Nephron (organoid): ENCODE measurements around the gene C1GALT1.

ENCODE experiments used
- H3K27ac Mint-ChIP-seq, 3 experiments: 2 replicates each; pipeline ENCODE4 v1.8.0; 2020; ENCODE audit warnings: mixed read lengths in 3 of 3, mild to moderate bottlenecking in 2 of 3, moderate library complexity in 1 of 3
- H3K27me3 Mint-ChIP-seq: 2 replicates; pipeline ENCODE4 v1.8.0; 2021; ENCODE audit warnings: low read depth, mild to moderate bottlenecking, moderate library complexity, mixed read lengths
- H3K36me3 Mint-ChIP-seq: 2 replicates; pipeline ENCODE4 v1.8.0; 2020; ENCODE audit warnings: low read depth, mixed read lengths
- H3K4me1 Mint-ChIP-seq: 2 replicates; pipeline ENCODE4 v1.8.0; 2020; ENCODE audit warnings: mixed read lengths
- H3K4me3 Mint-ChIP-seq, 3 experiments: 2 replicates each; pipeline ENCODE4 v1.8.0; 2020; ENCODE audit warnings: mild to moderate bottlenecking in 3 of 3, mixed read lengths in 3 of 3, moderate library complexity in 2 of 3
- H3K9me3 Mint-ChIP-seq: 2 replicates; pipeline ENCODE4 v1.8.0; 2020; ENCODE audit warnings: mixed read lengths
- CTCF ChIP-seq, 3 experiments: fragments of 200-600 bp; sonication (generic); IDR thresholded peaks; one replicate each; pipeline ENCODE4 v1.5.0; 2021; ENCODE audit warnings: antibody characterized with exemption in 3 of 3; ENCODE audit not compliant: unreplicated experiment in 3 of 3

C1GALT1 gene

GRCh38 chr7:7175075-7175695 is 7.2 kb upstream of the C1GALT1 start:
- peaks cover 23% of the 10 kb centered on the region for H3K9me3 Mint-ChIP-seq
- H3K27me3 Mint-ChIP-seq: no peaks in the 10 kb centered on the region
- H3K4me1 Mint-ChIP-seq: peaks cover 10% of the 10 kb centered on the region
- no peak for TF ChIP-seq CTCF (IDR thresholded peaks at IDR 0.05; ENCODE audit: unreplicated experiment in 3 of 3)
- H3K4me3 Mint-ChIP-seq: no peak overlapping the region
- H3K36me3 Mint-ChIP-seq: no peaks in the 10 kb centered on the region
- no peak overlapping the region for H3K27ac Mint-ChIP-seq

- Mint-ChIP-seq H3K27me3 (no peaks in the 10 kb centered on the region), H3K36me3 (no peaks in the 10 kb centered on the region), H3K4me3 (no peak overlapping the region), H3K4me1 (peaks cover 14% of the 10 kb centered on the region), H3K27ac (peak overlapping the region; percentile 91 to 96 (median 95)), H3K9me3 (peaks cover 16% of the 10 kb centered on the region)
- TF ChIP-seq CTCF (IDR thresholded peaks at IDR 0.05; ENCODE audit: unreplicated experiment in 3 of 3): no peak
These were observed 5.8 kb upstream of the C1GALT1 start for GRCh38 chr7:7176406-7177043.

- no peaks in the 10 kb centered on the region for H3K27me3 Mint-ChIP-seq
- peaks cover 14% of the 10 kb centered on the region for H3K9me3 Mint-ChIP-seq
- peak overlapping the region; percentile 91 to 96 (median 95) for H3K27ac Mint-ChIP-seq
- peaks cover 14% of the 10 kb centered on the region for H3K4me1 Mint-ChIP-seq
- no peak for TF ChIP-seq CTCF (IDR thresholded peaks at IDR 0.05; ENCODE audit: unreplicated experiment in 3 of 3)
- peak overlapping the region in 1 of 3 experiments; percentile 4 for H3K4me3 Mint-ChIP-seq
- no peaks in the 10 kb centered on the region for H3K36me3 Mint-ChIP-seq
These were observed 5.3 kb upstream of the C1GALT1 start for GRCh38 chr7:7177044-7177517.

- H3K9me3 Mint-ChIP-seq: peaks cover 8% of the 10 kb centered on the region
- no peaks in the 10 kb centered on the region for H3K27me3 Mint-ChIP-seq
- no peak overlapping the region for H3K4me3 Mint-ChIP-seq
- H3K36me3 Mint-ChIP-seq: no peaks in the 10 kb centered on the region
- TF ChIP-seq CTCF (IDR thresholded peaks at IDR 0.05; ENCODE audit: unreplicated experiment in 3 of 3): no peak
- peaks cover 14% of the 10 kb centered on the region for H3K4me1 Mint-ChIP-seq
- H3K27ac Mint-ChIP-seq: peak overlapping the region in 1 of 3 experiments; percentile 91
These were observed 4.3 kb upstream of the C1GALT1 start for GRCh38 chr7:7178081-7178480.

GRCh38 chr7:7178906-7179305 is 3.4 kb upstream of the C1GALT1 start:
- H3K4me3 Mint-ChIP-seq: no peak overlapping the region
- H3K27ac Mint-ChIP-seq: peak overlapping the region in 2 of 3 experiments; percentile 3 to 51
- H3K4me1 Mint-ChIP-seq: peaks cover 22% of the 10 kb centered on the region
- TF ChIP-seq CTCF (IDR thresholded peaks at IDR 0.05; ENCODE audit: unreplicated experiment in 3 of 3): no peak
- peaks cover 7% of the 10 kb centered on the region for H3K9me3 Mint-ChIP-seq
- H3K27me3 Mint-ChIP-seq: no peaks in the 10 kb centered on the region
- no peaks in the 10 kb centered on the region for H3K36me3 Mint-ChIP-seq
